ENCODE data around the gene CSTPP1.
"Not testable (repeated sequence)": the region's sequence is repeated elsewhere in the genome, so short reads cannot be mapped to it uniquely, and the experiment has no call there.

DNA sequence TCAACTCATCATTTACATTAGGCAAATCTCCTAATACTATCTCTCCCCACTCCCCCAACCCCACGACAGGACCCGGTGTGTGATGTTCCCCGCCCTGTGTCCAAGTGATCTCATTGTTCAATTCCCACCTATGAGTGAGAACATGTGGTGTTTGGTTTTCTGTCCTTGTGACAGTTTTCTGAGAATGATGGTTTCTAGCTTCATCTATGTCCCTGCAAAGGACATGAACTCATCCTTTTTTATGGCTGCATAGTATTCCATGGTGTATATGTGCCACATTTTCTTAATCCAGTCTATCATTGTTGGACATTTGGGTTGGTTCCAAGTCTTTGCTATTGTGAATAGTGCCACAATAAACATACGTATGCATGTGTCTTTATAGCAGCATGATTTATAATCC, 176.4 kb downstream of the CSTPP1 start:
- not testable (repeated sequence) for TF ChIP-seq TCF4 (CRISPR knock-in tag; IDR thresholded peaks at IDR 0.05; ENCODE audit: borderline replicate concordance); CSRNP3 (CRISPR knock-in tag; IDR thresholded peaks at IDR 0.05); ARNTL (CRISPR knock-in tag; IDR thresholded peaks at IDR 0.05; ENCODE audit: borderline replicate concordance, low read depth); CSDC2 (CRISPR knock-in tag; IDR thresholded peaks at IDR 0.05); CREB5 (CRISPR knock-in tag; IDR thresholded peaks at IDR 0.05; ENCODE audit: low read depth); PPARA (CRISPR knock-in tag; IDR thresholded peaks at IDR 0.05; ENCODE audit: borderline replicate concordance); ZFP30 (CRISPR knock-in tag; IDR thresholded peaks at IDR 0.05); SNAI2 (CRISPR knock-in tag; IDR thresholded peaks at IDR 0.05); OSR1 (CRISPR knock-in tag; IDR thresholded peaks at IDR 0.05); POU6F1 (CRISPR knock-in tag; IDR thresholded peaks at IDR 0.05; ENCODE audit: borderline replicate concordance, low read depth); ZNF565 (CRISPR knock-in tag; conservative IDR thresholded peaks at IDR 0.05; ENCODE audit: low read depth); TSHZ2 (CRISPR knock-in tag; IDR thresholded peaks at IDR 0.05)
